ENCODE results near the gene PIEZO2.

GRCh38 chr18:10690035-10690329 is 459.4 kb downstream of the PIEZO2 start:
- TF ChIP-seq CTCF (IDR thresholded peaks at IDR 0.05) (no peak), EZH2phosphoT487 (IDR thresholded peaks at IDR 0.05) (no peak)
